ENCODE data around the gene SEMA5A. TPM values are rescaled to one million over a fixed set of nuclear protein-coding genes. Genes with fewer than 3 reads are reported as not detected.

Gene SEMA5A
- total and polyA plus RNA-seq, 7 donors = 0.60 to 4.7 (median 2.8) TPM

- no peak overlapping the region for H3K4me3 ChIP-seq
- H3K36me3 ChIP-seq = no peaks in the 10 kb centered on the region
- TF ChIP-seq EP300 (IDR thresholded peaks at IDR 0.05) = no peak
- no peak for TF ChIP-seq POLR2A (IDR thresholded peaks at IDR 0.05)
- TF ChIP-seq CTCF (IDR thresholded peaks at IDR 0.05) = no peak
- TF ChIP-seq POLR2AphosphoS5 (IDR thresholded peaks at IDR 0.05) = no peak
- H3K4me1 ChIP-seq = no peaks in the 10 kb centered on the region
- DNase-seq = no peak
- H3K9me3 ChIP-seq = no peaks in the 10 kb centered on the region
- H3K27ac ChIP-seq = peak overlapping the region in 1 of 4 donors; percentile 6
- WGBS, 2 donors = 71 to 77% methylated on average over 13 of the region's 13 CpGs
- intact Hi-C loops (cut with DNase I) = no loop called here
- no peaks in the 10 kb centered on the region for H3K27me3 ChIP-seq
These were observed 78.4 kb downstream of the SEMA5A start for GRCh38 chr5:9467199-9468059.

GRCh38 chr5:9466697-9467096, 79.2 kb downstream of the SEMA5A start:
- intact Hi-C loops (cut with DNase I) = no loop called here

GRCh38 chr5:9464478-9464877, 81.4 kb downstream of the SEMA5A start:
- no peak overlapping the region for H3K4me3 ChIP-seq
- no peaks in the 10 kb centered on the region for H3K9me3 ChIP-seq
- H3K4me1 ChIP-seq = no peaks in the 10 kb centered on the region
- no peak overlapping the region for H3K27ac ChIP-seq
- intact Hi-C loops (cut with DNase I) = no loop called here
- no peaks in the 10 kb centered on the region for H3K36me3 ChIP-seq
- WGBS, 2 donors = 87 to 93% methylated on average over 5 of the region's 5 CpGs
- no peak for DNase-seq
- TF ChIP-seq POLR2A (IDR thresholded peaks at IDR 0.05) (no peak), CTCF (IDR thresholded peaks at IDR 0.05) (no peak), POLR2AphosphoS5 (IDR thresholded peaks at IDR 0.05) (no peak), EP300 (IDR thresholded peaks at IDR 0.05) (no peak)
- H3K27me3 ChIP-seq = no peaks in the 10 kb centered on the region

More at GRCh38 chr5:9466697-9467096, 79.2 kb downstream of the SEMA5A start:
- H3K27ac ChIP-seq = no peak overlapping the region
- WGBS, 2 donors = 69 to 84% methylated on average over 1 of the region's 1 CpG
- no peak for TF ChIP-seq EP300 (IDR thresholded peaks at IDR 0.05)
- no peak for TF ChIP-seq POLR2A (IDR thresholded peaks at IDR 0.05)
- no peak for TF ChIP-seq POLR2AphosphoS5 (IDR thresholded peaks at IDR 0.05)
- no peak for TF ChIP-seq CTCF (IDR thresholded peaks at IDR 0.05)
- H3K9me3 ChIP-seq = no peaks in the 10 kb centered on the region
- no peaks in the 10 kb centered on the region for H3K27me3 ChIP-seq
- DNase-seq = no peak
- no peaks in the 10 kb centered on the region for H3K4me1 ChIP-seq
- no peaks in the 10 kb centered on the region for H3K36me3 ChIP-seq
- H3K4me3 ChIP-seq = no peak overlapping the region

GRCh38 chr5:9462109-9462508, 83.8 kb downstream of the SEMA5A start:
- Histone ChIP-seq H3K4me3 (no peak overlapping the region), H3K27me3 (no peaks in the 10 kb centered on the region), H3K9me3 (no peaks in the 10 kb centered on the region), H3K36me3 (no peaks in the 10 kb centered on the region), H3K27ac (no peak overlapping the region), H3K4me1 (no peaks in the 10 kb centered on the region)
- DNase-seq = no peak
- intact Hi-C loops (cut with DNase I) = no loop called here
- WGBS, 2 donors = 89 to 92% methylated on average over 3 of the region's 3 CpGs
- TF ChIP-seq POLR2AphosphoS5 (IDR thresholded peaks at IDR 0.05) = no peak
- TF ChIP-seq CTCF (IDR thresholded peaks at IDR 0.05) = no peak
- no peak for TF ChIP-seq EP300 (IDR thresholded peaks at IDR 0.05)
- no peak for TF ChIP-seq POLR2A (IDR thresholded peaks at IDR 0.05)
